Fibroblast of gingiva (primary cell): ENCODE data around the gene RAB15.
A peak's percentile ranks its signal among the peaks of the same experiment; 100 is the strongest.

Experiments used
- DNase-seq: peaks from one replicate; pipeline ENCODE4 v3.0.0-alpha.2; 2011; ENCODE audit warnings: low read depth

The RAB15 gene

DNA sequence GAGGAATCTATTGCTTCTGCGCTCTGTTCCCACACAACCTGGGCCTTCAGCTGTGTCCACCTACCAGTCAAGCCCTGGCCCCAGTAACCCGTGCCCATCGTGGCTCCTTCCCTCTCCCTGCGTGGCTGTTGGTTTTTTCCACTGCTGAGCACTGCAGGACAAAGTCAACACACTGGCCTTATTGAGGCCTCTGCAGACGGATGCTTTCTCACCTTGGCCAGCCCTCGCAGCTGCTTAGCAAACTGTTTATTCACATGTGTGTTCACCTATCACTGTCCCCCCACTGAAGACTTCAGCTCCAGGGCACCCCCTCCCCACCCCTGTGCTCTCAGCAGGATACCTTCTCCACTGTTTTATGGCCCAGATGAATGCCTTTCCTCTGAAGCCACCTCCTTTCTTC, 16.8 kb downstream of the RAB15 start:
- no peak for DNase-seq

DNA sequence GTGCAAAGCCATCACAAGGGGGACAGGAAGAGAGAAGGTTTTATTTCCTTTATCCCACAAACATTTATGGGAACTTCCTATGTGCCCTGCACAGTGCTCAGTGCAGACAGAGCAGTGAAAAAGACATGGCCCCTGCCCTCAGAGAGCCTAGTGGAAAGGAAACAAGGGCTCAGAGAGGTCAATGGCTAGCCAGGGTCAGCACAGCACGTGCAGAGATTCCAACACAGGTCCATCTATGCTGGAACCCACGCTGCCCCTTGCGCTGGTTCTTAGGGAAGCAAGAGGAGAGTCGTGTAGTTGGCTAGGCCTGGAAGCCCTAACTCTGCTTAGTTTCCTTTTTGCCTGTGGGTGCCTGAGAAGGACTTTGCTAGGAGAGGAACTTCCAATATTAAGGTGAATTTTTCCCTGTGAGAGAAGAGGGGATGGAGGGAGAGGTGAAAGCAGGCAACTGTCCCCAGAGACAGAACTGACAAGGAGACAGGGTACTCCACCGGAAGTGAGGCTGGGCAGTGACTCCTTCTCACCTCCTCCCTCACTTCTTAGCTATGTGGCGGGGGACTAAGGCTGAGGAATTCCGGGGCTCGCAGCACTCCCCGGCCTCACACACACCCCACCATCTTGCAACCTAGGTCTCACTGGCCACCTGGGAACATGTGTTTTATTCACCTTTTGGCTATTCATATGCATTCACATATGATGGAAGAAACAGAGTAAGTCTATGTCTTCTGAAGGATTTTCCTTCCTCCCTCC, 17.5 kb downstream of the RAB15 start:
- no peak for DNase-seq

DNA sequence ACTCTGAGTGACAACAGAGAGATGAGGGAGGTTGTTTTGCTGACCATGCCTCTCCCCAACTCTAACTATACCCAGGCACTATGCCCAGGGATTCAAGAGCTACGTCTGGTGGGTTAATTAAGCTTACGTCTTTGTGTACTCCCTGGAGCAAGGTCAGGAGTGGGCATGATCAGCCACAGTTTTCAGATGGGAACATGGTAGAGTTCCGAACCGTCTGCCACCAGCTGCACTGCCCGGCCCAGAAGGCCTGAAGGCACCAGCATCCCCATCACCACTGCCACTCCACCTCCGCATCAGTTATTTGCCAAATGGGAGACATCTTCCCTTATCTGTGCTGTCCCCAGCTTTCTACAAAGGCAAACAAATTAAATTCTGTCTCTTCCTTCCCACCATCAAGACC, 18.5 kb downstream of the RAB15 start:
- no peak for DNase-seq

DNA sequence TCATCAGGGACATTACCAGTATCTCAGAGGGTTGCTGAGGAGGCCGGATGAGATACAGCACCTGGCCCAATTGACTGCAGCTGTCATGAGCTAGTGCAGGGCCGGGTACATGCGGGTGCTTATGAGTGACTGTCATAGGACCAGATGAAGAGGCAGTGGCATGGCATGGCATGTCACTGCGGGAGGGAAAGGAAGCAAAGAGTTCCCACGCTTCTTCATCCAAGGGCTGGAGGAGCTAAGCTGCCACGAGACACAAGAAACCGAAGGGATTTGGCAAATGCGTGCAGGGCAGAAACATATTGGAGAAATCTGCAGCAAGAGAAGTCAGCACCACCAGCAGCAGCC, 18.9 kb downstream of the RAB15 start:
- no peak for DNase-seq

DNA sequence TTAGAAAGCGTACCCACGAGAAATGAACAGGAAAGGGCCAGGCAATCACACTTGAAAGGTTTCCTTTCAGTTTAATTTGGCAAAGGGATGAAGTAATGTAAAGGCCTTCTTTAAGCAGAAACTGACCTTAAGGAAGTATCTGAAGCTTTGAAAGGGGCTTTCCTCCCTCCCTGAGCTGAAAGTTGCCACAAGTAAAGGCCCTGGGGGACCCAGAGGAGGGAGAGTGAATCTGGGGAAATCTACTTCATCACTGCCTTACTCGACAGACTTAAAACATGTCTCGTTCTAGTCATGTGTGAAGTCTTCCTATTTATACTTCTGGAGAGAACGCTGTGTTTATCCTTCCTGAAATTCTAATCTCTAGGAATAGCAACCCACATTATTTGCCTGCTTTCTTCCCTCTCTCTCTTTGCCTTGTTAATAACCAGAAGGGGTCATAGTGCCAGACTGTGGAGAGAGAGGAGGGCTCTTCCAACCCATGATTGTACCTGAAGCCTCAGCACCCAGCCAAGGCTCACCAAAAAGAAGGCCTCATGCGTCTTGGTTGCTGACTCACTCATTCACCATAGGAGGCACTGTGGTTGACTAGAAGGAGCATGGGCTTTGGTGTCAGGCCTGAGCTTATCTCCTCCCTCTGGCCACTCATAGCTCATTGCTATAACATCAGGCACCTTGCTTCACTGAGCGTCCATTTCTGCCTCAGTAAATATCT, 19.4 kb downstream of the RAB15 start:
- no peak for DNase-seq

DNA sequence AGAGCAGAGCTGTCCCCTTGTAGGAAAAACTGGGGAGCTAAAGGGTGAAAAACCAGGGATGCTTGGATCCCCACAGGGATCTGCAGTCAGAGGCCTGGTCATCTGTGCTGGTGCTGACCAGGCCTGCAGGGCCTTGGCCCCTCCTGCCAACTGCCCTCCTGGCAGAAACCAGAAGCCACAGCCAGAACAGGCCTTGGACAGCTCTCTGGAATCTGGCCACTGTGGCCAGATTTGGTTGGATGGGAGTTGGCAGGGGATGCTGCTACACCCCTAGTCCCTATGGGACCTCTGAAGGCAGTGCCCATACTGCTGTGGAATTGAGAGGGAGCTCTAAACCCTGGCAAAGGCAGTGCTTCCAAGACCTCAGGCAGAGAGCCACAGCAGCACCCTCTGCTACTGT, 20.4 kb downstream of the RAB15 start:
- DNase-seq: peak; percentile 38

DNA sequence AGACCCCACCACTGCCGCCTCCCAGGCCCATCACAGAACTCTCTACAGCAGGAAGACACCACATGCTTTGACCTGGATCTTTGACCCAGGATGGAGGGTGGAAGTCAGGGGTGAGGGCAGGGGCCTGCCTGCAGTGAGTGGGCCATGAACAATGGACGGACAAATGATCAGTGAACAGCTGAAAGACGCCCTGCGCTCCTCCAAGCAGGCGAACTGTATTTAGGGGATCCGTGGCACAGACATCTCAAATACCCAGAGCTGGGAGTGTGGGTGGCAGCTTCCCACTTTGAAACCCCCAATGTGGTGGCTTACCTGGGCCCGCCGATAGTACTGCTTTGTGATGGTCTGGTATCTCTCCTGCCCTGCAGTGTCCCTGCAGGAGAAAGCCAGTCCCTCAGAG, 20.8 kb downstream of the RAB15 start:
- DNase-seq: no peak

DNA sequence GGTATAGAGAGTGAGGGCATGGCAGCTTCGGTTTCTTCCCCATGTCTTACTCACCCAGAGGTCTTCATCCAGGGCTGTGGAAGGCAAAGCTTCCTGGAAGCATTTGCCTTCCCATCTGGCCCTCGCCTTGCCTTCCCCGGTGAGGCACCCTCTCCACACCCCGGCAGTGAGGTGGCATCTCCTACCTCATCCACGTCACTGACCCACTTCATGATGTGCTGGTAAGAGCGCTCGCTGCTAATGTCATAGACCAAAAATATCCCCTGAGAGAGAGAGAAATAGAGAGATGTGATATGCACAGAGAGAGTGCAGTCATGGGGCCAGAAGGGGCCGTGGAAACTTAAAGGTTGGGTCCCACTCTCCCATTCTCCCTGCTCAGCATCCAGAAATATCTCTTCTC, 21.2 kb downstream of the RAB15 start:
- DNase-seq: no peak

DNA sequence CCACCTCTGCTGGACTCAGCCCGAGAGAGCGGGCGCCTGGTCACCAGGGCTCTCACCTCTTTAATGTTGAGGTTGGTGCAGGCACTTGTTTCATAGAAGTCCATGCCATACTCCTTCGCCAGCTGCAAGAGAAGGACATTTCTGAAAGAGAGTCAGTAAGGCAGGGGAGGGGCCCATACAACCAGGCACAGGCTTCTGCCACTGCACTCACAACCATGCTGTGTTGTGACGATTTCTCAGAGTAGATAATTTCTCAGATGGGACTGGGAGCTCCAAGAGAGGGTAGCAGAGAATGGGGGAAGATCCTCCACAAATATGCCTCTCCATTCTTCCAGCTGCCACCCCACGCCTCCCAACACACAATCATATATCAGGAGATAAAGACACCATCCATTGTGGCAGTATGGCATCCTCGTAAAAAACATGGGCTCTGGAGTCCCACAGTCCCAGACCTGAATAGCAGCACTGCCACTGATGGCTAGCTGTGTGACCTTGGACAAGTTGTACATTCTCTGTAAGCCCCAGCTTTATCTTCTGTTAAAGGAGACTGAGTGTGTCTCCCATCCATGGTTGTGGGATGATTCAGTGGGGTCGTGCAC, 23.4 kb downstream of the RAB15 start:
- DNase-seq: no peak

DNA sequence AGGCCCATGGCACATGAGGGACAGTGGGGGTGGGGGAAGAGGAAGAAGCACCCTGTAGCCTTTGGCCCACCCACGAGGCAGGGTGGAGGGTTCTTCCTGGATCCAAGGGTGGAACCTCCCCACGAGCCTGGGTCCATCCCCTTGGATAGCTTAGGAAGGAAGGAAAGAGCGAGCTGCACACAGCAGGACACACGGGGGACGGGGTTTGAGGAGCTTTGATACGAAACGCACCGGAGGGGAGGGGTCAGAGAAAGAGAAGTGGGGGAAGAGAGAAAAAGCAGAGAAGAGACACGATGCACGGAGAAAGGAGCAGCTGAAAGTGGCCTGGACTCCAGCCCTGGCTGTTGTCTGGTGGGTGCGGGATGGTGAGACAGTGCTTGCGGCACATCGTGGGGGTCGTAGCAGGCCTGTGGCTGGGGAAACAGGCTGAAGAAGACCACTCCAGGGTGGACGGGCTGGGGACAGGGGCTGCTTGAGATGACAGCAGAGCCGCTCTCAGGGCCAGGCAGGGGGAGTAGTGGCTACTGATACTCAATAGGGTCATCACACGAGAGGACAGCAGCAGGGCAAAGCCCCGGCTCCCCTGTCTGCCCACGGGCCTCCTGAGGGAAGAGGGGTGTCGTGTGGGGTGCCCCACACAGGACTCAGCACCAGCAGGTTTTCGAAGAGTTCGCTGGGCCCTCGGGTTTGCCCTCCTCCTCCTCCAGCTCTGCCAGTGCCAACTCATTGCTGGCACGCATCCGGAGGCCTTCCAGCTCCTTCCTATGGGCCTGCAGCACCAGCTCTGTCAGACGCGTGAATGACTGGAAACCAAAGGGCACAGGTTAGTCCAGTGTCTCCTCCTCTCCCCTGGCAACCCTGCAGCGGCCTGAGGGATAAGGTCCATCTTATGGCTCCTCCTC, 24.2 kb downstream of the RAB15 start:
- no peak for DNase-seq

DNA sequence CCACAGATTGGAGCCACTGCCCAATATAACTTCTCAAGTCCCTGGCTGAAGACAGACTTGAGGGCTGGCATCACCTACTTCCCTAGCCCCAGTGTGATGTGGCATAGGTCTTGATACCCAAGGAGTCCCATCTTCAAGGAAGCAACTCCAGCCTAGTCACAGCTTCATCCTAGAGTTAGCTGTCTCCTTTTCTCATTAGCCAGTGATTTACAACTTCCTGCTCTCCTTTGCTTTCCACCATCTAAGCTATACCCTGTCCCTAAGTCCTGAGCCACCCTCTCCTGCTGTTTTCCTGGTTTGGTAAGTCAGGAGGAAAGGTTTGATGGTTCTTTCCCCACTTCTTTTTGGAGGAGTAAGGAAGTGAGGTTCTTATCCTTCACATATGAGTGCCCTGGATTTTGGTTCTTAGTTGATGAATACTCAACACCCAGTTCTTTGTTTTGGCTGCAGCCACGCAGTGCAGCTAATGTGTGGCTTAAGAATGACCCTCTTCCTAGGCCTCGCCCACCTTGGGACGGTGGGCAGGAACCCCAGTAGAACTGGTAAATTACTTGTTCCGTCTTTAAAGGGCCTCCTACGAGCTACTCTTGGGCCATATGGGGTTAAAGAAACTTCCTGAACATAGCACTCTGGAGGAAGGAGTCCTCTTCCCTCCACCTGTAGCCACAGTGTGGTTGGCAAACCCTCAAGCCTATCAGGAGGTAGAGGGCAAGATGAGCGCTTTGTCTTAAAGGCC, 25.7 kb downstream of the RAB15 start:
- DNase-seq: no peak

DNA sequence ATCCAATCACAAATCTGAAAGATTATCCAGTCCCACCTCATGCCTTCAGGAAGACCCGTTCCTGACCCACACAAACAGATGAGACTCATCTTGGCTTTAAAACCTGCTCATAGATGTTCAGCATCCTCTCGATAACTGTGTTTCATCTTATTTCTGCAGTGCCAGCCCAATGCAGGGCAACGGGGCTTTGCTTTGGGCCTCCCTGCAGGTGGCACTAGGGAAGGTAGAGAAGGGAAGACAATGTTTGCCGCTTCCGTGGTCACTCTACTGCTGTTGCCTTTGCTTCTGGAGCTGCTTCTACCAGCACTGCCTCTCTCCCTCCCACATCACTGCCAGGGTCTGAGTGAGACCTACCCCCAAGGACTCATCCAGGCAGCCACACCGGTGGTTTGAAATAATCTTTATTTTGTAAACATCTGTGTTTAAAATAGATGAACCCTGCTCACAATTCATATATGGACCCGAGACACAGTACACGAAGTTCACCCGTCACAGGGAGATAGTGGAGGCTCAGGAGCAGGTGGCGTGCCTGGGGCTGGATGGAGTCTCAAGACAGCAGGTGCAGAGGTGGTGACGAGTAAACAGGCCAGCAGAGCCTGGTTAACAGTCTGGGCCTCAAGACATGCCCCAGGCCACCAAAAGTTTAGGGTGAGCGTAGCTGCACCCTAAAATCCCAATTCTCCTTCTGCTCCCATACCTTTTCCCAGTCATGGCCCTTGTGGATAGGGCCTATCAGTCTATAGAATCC, 26.5 kb downstream of the RAB15 start:
- no peak for DNase-seq

DNA sequence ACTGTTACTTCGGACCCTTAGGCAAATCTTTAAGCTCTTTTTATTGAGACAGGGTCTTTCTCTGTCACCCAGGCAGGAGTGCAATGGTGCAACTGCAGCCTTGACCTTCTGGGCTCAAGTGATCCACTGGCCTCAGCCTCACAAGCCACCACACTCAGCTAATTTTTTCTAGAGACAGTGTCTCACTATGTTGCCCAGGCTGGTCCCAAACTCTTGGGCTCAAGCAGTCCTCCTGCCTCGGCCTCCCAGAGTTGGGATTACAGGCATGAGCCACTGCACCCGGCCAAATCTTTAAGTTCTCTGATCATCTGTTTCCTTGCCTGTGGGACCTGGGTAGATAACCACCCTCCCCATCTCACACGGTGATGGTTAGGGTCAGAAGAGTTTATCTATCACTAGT, 27.3 kb downstream of the RAB15 start:
- no peak for DNase-seq

DNA sequence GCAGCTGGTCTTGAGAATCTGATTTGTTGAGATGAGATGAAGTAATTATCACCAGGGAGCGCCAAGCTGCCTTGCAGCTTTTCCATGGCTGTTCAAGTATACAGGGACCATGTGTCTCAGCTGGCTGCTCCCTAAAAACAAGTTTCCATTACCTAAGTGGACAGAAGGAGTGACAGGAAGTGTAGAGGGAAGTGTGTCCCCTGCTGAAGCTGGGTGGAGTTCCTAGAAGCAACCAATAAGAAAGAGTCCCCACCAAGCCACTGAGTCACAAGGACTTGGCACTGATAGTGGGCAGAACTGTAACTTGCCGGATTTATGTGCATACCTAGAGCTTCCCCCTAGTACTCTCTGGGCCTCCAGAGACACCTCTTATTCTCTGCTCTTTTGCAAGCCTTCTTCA, 28.1 kb downstream of the RAB15 start:
- no peak for DNase-seq

DNA sequence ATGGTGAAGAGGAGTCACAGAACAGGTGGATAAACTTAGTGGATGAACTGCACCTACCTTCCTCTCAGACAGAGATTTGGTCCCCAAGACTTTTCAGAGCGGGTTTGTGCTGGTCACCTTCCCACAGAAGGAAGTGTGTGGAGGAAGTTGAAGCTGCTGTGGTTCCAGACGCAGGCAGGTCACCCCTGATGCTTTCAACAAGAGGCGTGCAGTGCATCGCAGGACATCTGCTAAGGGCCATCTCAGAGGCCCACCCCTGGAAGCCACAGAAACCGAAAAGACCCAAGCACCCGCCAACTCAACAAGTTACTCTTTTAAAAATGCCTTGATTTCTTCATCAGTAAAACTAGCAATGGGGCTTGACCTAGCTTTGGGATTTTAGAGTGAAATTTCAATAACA, 28.6 kb downstream of the RAB15 start:
- no peak for DNase-seq

DNA sequence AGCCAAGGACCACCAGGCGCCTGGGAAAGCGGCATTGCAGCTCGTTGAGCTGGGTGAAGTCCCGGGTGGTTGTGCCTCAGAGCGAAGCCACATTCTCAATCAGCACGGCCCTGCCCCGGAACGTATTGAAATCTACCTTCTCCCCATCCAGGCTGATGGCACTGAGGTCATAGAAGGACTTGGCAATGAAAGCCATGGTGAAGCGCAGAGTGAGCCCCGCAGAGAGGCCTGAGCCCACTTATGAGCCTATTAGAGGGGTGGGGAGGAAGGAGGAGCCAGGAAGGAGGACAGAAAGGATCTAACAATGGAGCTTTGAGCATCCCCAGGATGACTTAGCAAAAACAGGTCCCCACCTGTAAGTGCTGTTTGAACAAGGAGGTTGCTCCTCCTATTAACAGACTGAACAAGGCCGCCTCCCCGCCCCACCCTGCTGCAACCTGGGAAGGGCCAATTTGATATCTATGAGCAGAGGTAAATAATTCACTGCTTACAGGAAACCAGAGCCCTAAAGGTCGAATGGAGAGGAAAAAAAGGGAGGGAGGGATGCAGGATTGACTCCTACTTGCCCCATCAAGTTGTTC, 29.5 kb downstream of the RAB15 start, which contains the start of gene GPX2:
Gene GPX2, minus strand, starts transcription at position 215 of the 581 bp plus-strand sequence. Its CDS starts 19 bp downstream, at position 196.
- no peak for DNase-seq

DNA sequence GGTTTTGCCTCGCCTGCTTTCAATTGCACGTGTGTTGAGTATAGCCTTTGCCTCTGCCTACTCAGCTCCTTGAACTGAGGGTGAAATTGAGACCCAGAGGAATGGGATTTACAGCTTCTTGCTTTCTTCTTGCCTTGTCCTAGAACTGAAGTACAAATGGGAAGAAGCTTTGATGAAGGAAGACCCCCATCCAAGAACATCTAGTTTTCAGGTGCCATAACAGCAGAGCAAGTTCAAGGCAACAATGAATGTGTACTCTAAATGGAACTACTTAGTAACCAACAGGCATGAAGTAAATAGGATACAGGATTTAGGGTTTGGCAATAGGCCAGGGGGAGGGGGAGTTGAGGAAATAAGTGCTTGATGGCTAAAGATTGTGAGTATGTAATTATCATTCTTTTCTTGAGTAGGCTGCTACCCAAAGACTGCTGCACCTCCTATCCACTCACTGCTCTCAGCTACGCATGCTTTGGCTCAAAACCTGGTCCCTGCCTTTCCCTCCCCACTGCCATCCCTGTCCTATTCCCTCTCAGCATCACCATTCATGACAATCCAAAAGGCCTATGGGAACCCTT, 31.7 kb downstream of the RAB15 start:
- no peak for DNase-seq

DNA sequence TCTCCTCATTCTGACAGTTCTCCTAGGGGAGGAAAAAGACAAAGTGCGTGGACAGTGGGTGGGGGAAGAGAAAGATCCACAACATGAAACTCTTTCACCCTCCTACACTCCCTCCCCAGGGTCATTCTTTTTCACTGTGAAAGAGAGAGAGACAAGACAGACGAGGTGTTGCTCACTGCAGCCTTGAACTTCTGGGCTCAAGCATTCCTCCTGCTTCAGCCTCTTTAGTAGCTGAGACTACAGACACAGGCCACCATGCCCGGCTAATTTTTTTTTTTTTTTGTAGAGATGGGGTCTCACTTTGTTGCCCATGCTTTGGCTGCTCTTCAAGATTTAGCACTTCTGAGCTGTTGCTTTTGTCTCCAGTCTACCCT, 32.3 kb downstream of the RAB15 start:
- no peak for DNase-seq

DNA sequence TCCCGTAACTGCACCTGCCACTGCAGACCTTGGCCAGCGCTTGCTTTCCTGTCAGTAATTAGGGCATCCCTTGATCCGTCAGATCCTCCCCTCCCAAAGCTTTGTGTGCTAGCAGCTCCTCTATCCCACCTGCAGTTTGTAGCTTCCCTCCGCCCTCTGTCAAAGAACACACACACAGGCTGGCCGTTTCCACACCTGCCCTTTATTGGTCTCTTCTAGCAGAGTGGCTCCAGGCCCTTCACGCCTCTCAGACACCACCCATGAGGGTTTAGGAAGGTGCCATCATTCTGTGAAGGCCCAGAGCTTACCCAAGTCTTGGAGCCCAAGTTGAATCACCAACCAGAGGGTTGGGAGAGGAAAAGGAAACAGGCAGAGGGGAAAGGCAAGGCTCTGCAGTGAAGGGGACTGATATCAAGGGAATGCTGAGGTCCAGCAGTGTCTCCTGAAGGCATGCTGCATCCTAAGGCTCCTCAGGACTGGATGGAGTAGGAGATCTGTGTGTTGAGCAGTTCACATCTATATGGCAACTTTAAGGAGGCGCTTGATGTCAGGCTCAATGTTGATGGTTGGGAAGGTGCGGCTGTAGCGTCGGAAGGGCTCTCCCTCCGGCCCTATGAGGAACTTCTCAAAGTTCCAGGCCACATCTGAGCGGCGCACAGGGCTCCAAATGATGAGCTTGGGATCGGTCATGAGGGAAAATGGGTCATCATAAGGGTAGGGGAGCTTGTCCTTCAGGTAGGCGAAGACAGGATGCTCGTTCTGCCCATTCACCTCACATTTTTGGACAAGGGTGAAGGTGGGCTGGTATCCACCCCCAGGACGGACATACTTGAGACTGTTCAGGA, 32.9 kb downstream of the RAB15 start:
- DNase-seq: no peak
